ENCODE results near the gene EBPL.

The EBPL gene

DNA sequence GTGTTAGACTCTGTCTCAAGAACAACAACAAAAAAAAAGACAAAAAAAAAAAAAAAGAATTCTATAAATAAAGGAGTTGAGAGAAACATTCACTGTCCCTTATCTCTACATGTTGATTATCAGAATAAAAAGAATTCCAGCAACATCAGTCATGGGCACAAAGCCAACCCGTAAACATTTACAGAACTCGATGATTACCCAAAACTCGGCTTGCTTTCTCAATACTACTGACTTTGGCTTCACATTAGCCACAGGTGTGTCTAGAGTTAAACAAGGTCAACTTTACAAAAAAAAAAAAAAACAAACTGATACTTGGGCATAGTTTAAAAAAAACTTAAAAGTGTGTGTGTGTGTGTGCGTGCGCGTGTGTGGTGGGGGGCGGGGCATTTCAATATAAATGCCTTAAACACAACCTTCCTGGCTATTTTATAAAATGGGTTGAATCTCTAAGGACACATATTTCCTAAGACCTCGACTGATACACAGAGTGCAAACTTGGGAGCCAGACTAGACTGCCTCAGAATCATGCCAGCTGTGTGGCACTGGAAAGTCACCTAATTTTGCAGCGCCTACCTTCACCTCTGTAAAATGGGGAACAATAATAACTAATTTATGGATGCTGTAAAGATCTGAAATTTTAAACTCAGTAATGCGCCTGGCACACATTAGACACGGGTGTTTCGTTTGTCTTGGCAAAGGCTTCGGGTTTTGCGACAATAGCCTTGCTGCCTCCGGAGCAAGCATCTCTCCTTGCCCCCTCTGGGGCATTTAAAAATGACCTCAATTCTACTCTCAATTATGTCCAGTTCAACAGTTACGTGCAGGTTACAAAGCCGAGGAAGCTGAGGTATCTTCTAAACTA, 922 bp downstream of the EBPL start:
- Histone ChIP-seq H3K4me1 (ENCODE audit: control insufficient read depth, insufficient read depth, low read length) (no peaks in the 10 kb centered on the region), H3K9me3 (ENCODE audit: control insufficient read depth, insufficient read depth, low read depth, low read length) (no peaks in the 10 kb centered on the region), H3K4me3 (ENCODE audit: low read depth, low read length) (peak overlapping the region; percentile 59), H3K36me3 (ENCODE audit: control insufficient read depth in 2 of 2, insufficient read depth in 1 of 2, low read length in 2 of 2) (peaks cover 0 to 14% of the 10 kb centered on the region in 2 experiments; a peak in 2 of 3 replicates), H3K27ac (ENCODE audit: extremely low read depth, low read depth, low read length) (peak overlapping the region; percentile 83; the same call in 1 of the 2 replicates)
- CTCF ChIA-PET, result interaction anchor here (0.6 to 0.8 kb wide), 2 partner anchors 47 to 87 kb away, joined by 3 to 8 read pairs; no protein-coding TSS in a partner anchor
- POLR2A ChIA-PET, result interaction anchor here (0.7 to 2.8 kb wide), 4 partner anchors 7 to 246 kb away, joined by 3 to 18 read pairs (median 5); partner anchors contain the start of genes KPNA3 and SPRYD7
- TF ChIP-seq ZNF146 (tag by site-specific recombination; IDR thresholded peaks at IDR 0.05), result no peak
- no peak for TF ChIP-seq PRDM1 (tag by site-specific recombination; IDR thresholded peaks at IDR 0.05)
- peak; percentile 23; the same call in 1 of the 2 replicates for TF ChIP-seq ZNF394 (tag by site-specific recombination; IDR thresholded peaks at IDR 0.05; ENCODE audit: borderline replicate concordance)
- TF ChIP-seq ZFP41 (tag by site-specific recombination; IDR thresholded peaks at IDR 0.05; ENCODE audit: borderline replicate concordance), result no peak
- peak; percentile 49; the same call in 1 of the 2 replicates for TF ChIP-seq ZNF600 (tag by site-specific recombination; IDR thresholded peaks at IDR 0.05)
- TF ChIP-seq KLF9 (tag by site-specific recombination; IDR thresholded peaks at IDR 0.05; ENCODE audit: low read depth), result peak; percentile 22; the same call in 1 of the 2 replicates
- TF ChIP-seq SCRT2 (tag by site-specific recombination; IDR thresholded peaks at IDR 0.05), result peak; percentile 63
- TF ChIP-seq, protein P1, sequence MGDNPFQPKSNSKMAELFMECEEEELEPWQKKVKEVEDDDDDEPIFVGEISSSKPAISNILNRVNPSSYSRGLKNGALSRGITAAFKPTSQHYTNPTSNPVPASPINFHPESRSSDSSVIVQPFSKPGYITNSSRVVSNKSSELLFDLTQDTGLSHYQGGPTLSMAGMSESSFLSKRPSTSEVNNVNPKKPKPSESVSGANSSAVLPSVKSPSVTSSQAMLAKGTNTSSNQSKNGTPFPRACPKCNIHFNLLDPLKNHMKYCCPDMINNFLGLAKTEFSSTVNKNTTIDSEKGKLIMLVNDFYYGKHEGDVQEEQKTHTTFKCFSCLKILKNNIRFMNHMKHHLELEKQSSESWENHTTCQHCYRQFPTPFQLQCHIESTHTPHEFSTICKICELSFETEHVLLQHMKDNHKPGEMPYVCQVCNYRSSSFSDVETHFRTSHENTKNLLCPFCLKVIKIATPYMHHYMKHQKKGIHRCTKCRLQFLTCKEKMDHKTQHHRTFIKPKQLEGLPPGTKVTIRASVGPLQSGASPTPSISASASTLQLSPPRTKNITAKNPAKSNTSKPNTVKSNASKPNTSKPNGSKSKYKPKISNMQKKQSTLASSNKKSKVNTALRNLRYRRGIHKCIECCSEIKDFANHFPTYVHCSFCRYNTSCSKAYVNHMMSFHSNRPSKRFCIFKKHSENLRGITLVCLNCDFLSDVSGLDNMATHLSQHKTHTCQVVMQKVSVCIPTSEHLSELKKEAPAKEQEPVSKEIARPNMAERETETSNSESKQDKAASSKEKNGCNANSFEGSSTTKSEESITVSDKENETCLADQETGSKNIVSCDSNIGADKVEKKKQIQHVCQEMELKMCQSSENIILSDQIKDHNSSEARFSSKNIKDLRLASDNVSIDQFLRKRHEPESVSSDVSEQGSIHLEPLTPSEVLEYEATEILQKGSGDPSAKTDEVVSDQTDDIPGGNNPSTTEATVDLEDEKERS (tag by site-specific recombination; IDR thresholded peaks at IDR 0.05), result no peak
- TF ChIP-seq ZNF335 (tag by site-specific recombination; conservative IDR thresholded peaks at IDR 0.05), result peak; percentile 90
- 0 out of 2 replicates have a peak, but pooled peaks have one; percentile 52 for TF ChIP-seq ZNF324 (tag by site-specific recombination; IDR thresholded peaks at IDR 0.05)
- TF ChIP-seq PRDM6 (tag by site-specific recombination; IDR thresholded peaks at IDR 0.05), result 0 out of 2 replicates have a peak, but pooled peaks have one; percentile 19
- peak; percentile 88 for TF ChIP-seq ZNF664 (tag by site-specific recombination; IDR thresholded peaks at IDR 0.05)
- TF ChIP-seq KLF10 (tag by site-specific recombination; IDR thresholded peaks at IDR 0.05), result peak; percentile 55
- TF ChIP-seq ZNF362 (tag by site-specific recombination; IDR thresholded peaks at IDR 0.05), result peak; percentile 68; the same call in 1 of the 2 replicates

- Histone ChIP-seq H3K4me3 (ENCODE audit: low read depth, low read length) (no peak overlapping the region), H3K27ac (ENCODE audit: extremely low read depth, low read depth, low read length) (no peak overlapping the region), H3K4me1 (ENCODE audit: control insufficient read depth, insufficient read depth, low read length) (no peaks in the 10 kb centered on the region), H3K36me3 (ENCODE audit: control insufficient read depth in 2 of 2, insufficient read depth in 1 of 2, low read length in 2 of 2) (peaks cover 3 to 21% of the 10 kb centered on the region in 2 experiments; a peak in 2 of 3 replicates), H3K9me3 (ENCODE audit: control insufficient read depth, insufficient read depth, low read depth, low read length) (no peaks in the 10 kb centered on the region)
- TF ChIP-seq, protein P2, sequence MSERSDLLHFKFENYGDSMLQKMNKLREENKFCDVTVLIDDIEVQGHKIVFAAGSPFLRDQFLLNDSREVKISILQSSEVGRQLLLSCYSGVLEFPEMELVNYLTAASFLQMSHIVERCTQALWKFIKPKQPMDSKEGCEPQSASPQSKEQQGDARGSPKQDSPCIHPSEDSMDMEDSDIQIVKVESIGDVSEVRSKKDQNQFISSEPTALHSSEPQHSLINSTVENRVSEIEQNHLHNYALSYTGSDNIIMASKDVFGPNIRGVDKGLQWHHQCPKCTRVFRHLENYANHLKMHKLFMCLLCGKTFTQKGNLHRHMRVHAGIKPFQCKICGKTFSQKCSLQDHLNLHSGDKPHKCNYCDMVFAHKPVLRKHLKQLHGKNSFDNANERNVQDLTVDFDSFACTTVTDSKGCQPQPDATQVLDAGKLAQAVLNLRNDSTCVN (tag by site-specific recombination; optimal IDR thresholded peaks at IDR 0.05), result no peak
- TF ChIP-seq HOXD13 (CRISPR knock-in tag; IDR thresholded peaks at IDR 0.05; ENCODE audit: borderline replicate concordance), result no peak
- ChIA-PET CTCF (interaction anchor here (0.9 kb wide), 1 partner anchor 13 kb away, joined by 4 read pairs; no protein-coding TSS in a partner anchor), POLR2A (interaction anchor here (1.1 kb wide), 1 partner anchor 8 kb away, joined by 5 read pairs; the partner anchor contains the start of gene EBPL)
Measured at GRCh38 chr13:49683489-49683888, 7.8 kb downstream of the EBPL start.
